8988T (cell line): Measurements from ENCODE around the gene TMEM151B.
A peak's percentile ranks its signal among the peaks of the same experiment; 100 is the strongest.
"Not testable (repeated sequence)": the region's sequence is repeated elsewhere in the genome, so short reads cannot be mapped to it uniquely, and the experiment has no call there.

Experiments used
- DNase-seq: peaks from one replicate; pipeline ENCODE4 v3.0.0; 2011

Gene TMEM151B

GRCh38 chr6:44269921-44270525 lies at the start of gene TMEM151B:
Gene TMEM151B, plus strand, starts transcription at chr6:44270450. Its CDS starts 293 bp downstream, at chr6:44270743.
- no peak for DNase-seq

GRCh38 chr6:44220913-44221290 lies 49.3 kb upstream of the TMEM151B start:
- no peak for DNase-seq

- peak; percentile 88 for DNase-seq
Measured at GRCh38 chr6:44221291-44221960, 48.8 kb upstream of the TMEM151B start.

GRCh38 chr6:44221961-44222335 lies 48.3 kb upstream of the TMEM151B start:
- no peak for DNase-seq

- DNase-seq: peak; percentile 78
Measured at GRCh38 chr6:44222486-44223318, 47.5 kb upstream of the TMEM151B start.

- peak; percentile 97 for DNase-seq
Measured at GRCh38 chr6:44223319-44224028, 46.8 kb upstream of the TMEM151B start, which contains the start of gene SLC29A1. Gene SLC29A1, plus strand, starts transcription at chr6:44223595. Its CDS starts 3,719 bp downstream, at chr6:44227314.

- peak; percentile 70 for DNase-seq
Measured at GRCh38 chr6:44224029-44224964, 46.0 kb upstream of the TMEM151B start.

GRCh38 chr6:44224965-44225305 lies 45.3 kb upstream of the TMEM151B start:
- DNase-seq: no peak

GRCh38 chr6:44225579-44226325 lies 44.5 kb upstream of the TMEM151B start:
- DNase-seq: no peak

- DNase-seq: no peak
Measured at GRCh38 chr6:44226368-44227147, 43.7 kb upstream of the TMEM151B start.

GRCh38 chr6:44227148-44227793 lies 43.0 kb upstream of the TMEM151B start:
- DNase-seq: no peak

- DNase-seq: no peak
Measured at GRCh38 chr6:44228031-44228430, 42.2 kb upstream of the TMEM151B start.

- no peak for DNase-seq
Measured at GRCh38 chr6:44228433-44228832, 41.8 kb upstream of the TMEM151B start.

GRCh38 chr6:44228836-44229235 lies 41.4 kb upstream of the TMEM151B start:
- no peak for DNase-seq

- no peak for DNase-seq
Measured at GRCh38 chr6:44229376-44230033, 40.7 kb upstream of the TMEM151B start.

GRCh38 chr6:44230034-44230675 lies 40.1 kb upstream of the TMEM151B start:
- DNase-seq: no peak

GRCh38 chr6:44231426-44231825 lies 38.8 kb upstream of the TMEM151B start:
- not testable (repeated sequence) for DNase-seq

- DNase-seq: no peak
Measured at GRCh38 chr6:44232676-44233566, 37.3 kb upstream of the TMEM151B start.
